Common myeloid progenitor, CD34-positive (primary cell): Measurements from ENCODE around the gene SLC37A4.
"Not testable (repeated sequence)": the region's sequence is repeated elsewhere in the genome, so short reads cannot be mapped to it uniquely, and the experiment has no call there.

ENCODE experiments used
- CTCF ChIA-PET: fragments of 350-600 bp; sonication (Branson Sonifier 250); formaldehyde crosslinking; loops from one replicate; lab custom pipeline; 2021; ENCODE audit warnings: antibody characterized with exemption; lab: Charles Lee
- POLR2A ChIA-PET: fragments of 350-600 bp; sonication (Branson Sonifier 250); formaldehyde crosslinking; loops from one replicate; lab custom pipeline; 2021; ENCODE audit warnings: antibody characterized with exemption; lab: Charles Lee
- DNase-seq, 3 donors: peaks; one replicate each; pipeline versions ENCODE4 v3.0.0 to v3.0.0-alpha.2; 2013
- H3K27ac ChIP-seq, 2 experiments: 1 replicate in 1 of 2; 2 replicates in 1 of 2; pipeline ENCODE4 v1.7.0; 2013; ENCODE audit warnings: inconsistent platforms in 2 of 2, low read length in 2 of 2, mild to moderate bottlenecking in 2 of 2, low read depth in 1 of 2, moderate library complexity in 1 of 2; ENCODE audit not compliant: severe bottlenecking in 2 of 2, insufficient read depth in 1 of 2, poor library complexity in 1 of 2
- H3K27me3 ChIP-seq, 5 experiments: replicated peaks in 2 of 5; 1 replicate in 3 of 5; 2 replicates in 2 of 5; pipeline versions ENCODE4 v1.6.1 to v1.7.0; 2013; ENCODE audit warnings: low read length in 4 of 5, mild to moderate bottlenecking in 2 of 5, moderate library complexity in 2 of 5, inconsistent platforms in 1 of 5; ENCODE audit not compliant: insufficient read depth in 5 of 5, control insufficient read depth in 4 of 5
- H3K36me3 ChIP-seq, 4 experiments: 1 replicate in 2 of 4; 2 replicates in 2 of 4; pipeline versions ENCODE4 v1.6.1 to v1.7.0; 2013; ENCODE audit warnings: low read length in 3 of 4, control low read depth in 1 of 4, mild to moderate bottlenecking in 1 of 4; ENCODE audit not compliant: control insufficient read depth in 4 of 4, insufficient read depth in 4 of 4
- H3K4me1 ChIP-seq, 4 experiments: 1 replicate in 3 of 4; 2 replicates in 1 of 4; pipeline versions ENCODE4 v1.6.1 to v1.7.1; 2013; ENCODE audit warnings: low read length in 3 of 4, mild to moderate bottlenecking in 3 of 4, control low read depth in 1 of 4, inconsistent platforms in 1 of 4, moderate library complexity in 1 of 4; ENCODE audit not compliant: control insufficient read depth in 4 of 4, insufficient read depth in 4 of 4; ENCODE audit errors: control extremely low read depth in 1 of 4
- H3K4me3 ChIP-seq, 7 experiments: 1 replicate in 4 of 7; 2 replicates in 3 of 7; pipeline versions ENCODE4 v1.5.1 to v1.7.0; 2013; ENCODE audit warnings: mild to moderate bottlenecking in 7 of 7, low read length in 6 of 7, moderate library complexity in 6 of 7, inconsistent platforms in 2 of 7, low read depth in 2 of 7, control low read depth in 1 of 7; ENCODE audit not compliant: insufficient read depth in 4 of 7, control insufficient read depth in 1 of 7; ENCODE audit errors: extremely low read depth in 1 of 7
- H3K9me3 ChIP-seq, 5 experiments: 1 replicate in 4 of 5; 2 replicates in 1 of 5; pipeline versions ENCODE4 v1.6.1 to v1.7.1; 2013; ENCODE audit warnings: low read length in 4 of 5, mild to moderate bottlenecking in 2 of 5, inconsistent platforms in 1 of 5, low read depth in 1 of 5, moderate library complexity in 1 of 5; ENCODE audit not compliant: control insufficient read depth in 4 of 5, insufficient read depth in 2 of 5; ENCODE audit errors: control extremely low read depth in 1 of 5
- WGBS: methylation state at CpG from one replicate; pipeline ENCODE4 v1.1.5; 2013; ENCODE audit not compliant: insufficient coverage; 5-methylcytosine and 5-hydroxymethylcytosine counted together

The SLC37A4 gene

GRCh38 chr11:118998388-118998717 is 32.3 kb downstream of the SLC37A4 start:
- 8% methylated on average over 15 of the region's 19 CpGs for WGBS
- peak overlapping the region; percentile 77 to 92 (median 83) for H3K4me3 ChIP-seq
- CTCF ChIA-PET = interaction anchor here (1.0 to 2.4 kb wide), 4 partner anchors 10 to 75 kb away, joined by 3 to 9 read pairs (median 4); no protein-coding TSS in a partner anchor
- H3K9me3 ChIP-seq = no peaks in the 10 kb centered on the region
- H3K4me1 ChIP-seq = peaks cover 4 to 23% (median 21%) of the 10 kb centered on the region in 4 experiments
- peak overlapping the region in 1 of 2 experiments; percentile 71 for H3K27ac ChIP-seq
- no peak for DNase-seq
- H3K36me3 ChIP-seq = peaks cover 0 to 20% (median 11%) of the 10 kb centered on the region in 4 experiments
- no peaks in the 10 kb centered on the region for H3K27me3 ChIP-seq
- POLR2A ChIA-PET = no interaction called here

- CTCF ChIA-PET = interaction anchor here (0.9 to 2.4 kb wide), 8 partner anchors 11 to 104 kb away, joined by 3 to 9 read pairs (median 4); partner anchors contain the start of gene DPAGT1
Observed at GRCh38 chr11:118997627-118998387, 32.9 kb downstream of the SLC37A4 start, which contains the start of gene CENATAC. Gene CENATAC, plus strand, starts transcription at chr11:118998138. Its CDS starts 60 bp downstream, at chr11:118998198.

GRCh38 chr11:118996926-118997626 is 33.6 kb downstream of the SLC37A4 start:
- CTCF ChIA-PET = interaction anchor here (0.9 to 1.7 kb wide), 6 partner anchors 12 to 105 kb away, joined by 3 to 5 read pairs (median 4); partner anchors contain the start of gene DPAGT1
- peaks cover 0 to 14% (median 8%) of the 10 kb centered on the region in 4 experiments for H3K36me3 ChIP-seq
- DNase-seq = peak; percentile 70 to 84 (median 83)
- POLR2A ChIA-PET = interaction anchor here (0.7 kb wide), 1 partner anchor 206 kb away, joined by 3 read pairs; the partner anchor contains the start of gene DDX6
- H3K4me3 ChIP-seq = peak overlapping the region; percentile 77 to 92 (median 83)
- no peaks in the 10 kb centered on the region for H3K9me3 ChIP-seq
- peaks cover 4 to 23% (median 21%) of the 10 kb centered on the region in 4 experiments for H3K4me1 ChIP-seq
- H3K27me3 ChIP-seq = no peaks in the 10 kb centered on the region
- H3K27ac ChIP-seq = peak overlapping the region in 1 of 2 experiments; percentile 71
- 10% methylated on average over 20 of the region's 22 CpGs for WGBS

More at GRCh38 chr11:118997627-118998387, 32.9 kb downstream of the SLC37A4 start, which contains the start of gene CENATAC:
- WGBS = under 1% methylated on average over 52 of the region's 54 CpGs
- POLR2A ChIA-PET = interaction anchor here (0.7 kb wide), 1 partner anchor 207 kb away, joined by 3 read pairs; the partner anchor contains the start of gene DDX6
- H3K27ac ChIP-seq = peak within 1 kb of the TSS in 1 of 2 experiments; percentile 71
- H3K9me3 ChIP-seq = no peaks in the 10 kb centered on the region
- peaks cover 0 to 17% (median 9%) of the 10 kb centered on the region in 4 experiments for H3K36me3 ChIP-seq
- H3K27me3 ChIP-seq = no peaks in the 10 kb centered on the region
- peak; percentile 79 to 84 (median 84) for DNase-seq
- H3K4me1 ChIP-seq = peaks cover 4 to 23% (median 21%) of the 10 kb centered on the region in 4 experiments
- peak within 1 kb of the TSS; percentile 77 to 92 (median 83) for H3K4me3 ChIP-seq

GRCh38 chr11:118991486-118992038 is 39.1 kb downstream of the SLC37A4 start:
- H3K27me3 ChIP-seq, H3K4me3 ChIP-seq, H3K27ac ChIP-seq, H3K4me1 ChIP-seq, DNase-seq, H3K9me3 ChIP-seq, POLR2A ChIA-PET, H3K36me3 ChIP-seq: not testable (repeated sequence)
- CTCF ChIA-PET = interaction anchor here (1.4 kb wide), 1 partner anchor 23 kb away, joined by 4 read pairs; no protein-coding TSS in a partner anchor
- 98% methylated on average over 26 of the region's 44 CpGs for WGBS

GRCh38 chr11:118988280-118988679 is 42.4 kb downstream of the SLC37A4 start:
- DNase-seq = no peak
- Histone ChIP-seq H3K27me3 (no peaks in the 10 kb centered on the region), H3K36me3 (no peaks in the 10 kb centered on the region), H3K27ac (no peak overlapping the region), H3K9me3 (no peaks in the 10 kb centered on the region), H3K4me3 (no peak overlapping the region), H3K4me1 (no peaks in the 10 kb centered on the region)
- POLR2A ChIA-PET = no interaction called here
- 94% methylated on average over 2 of the region's 5 CpGs for WGBS
- CTCF ChIA-PET = no interaction called here

GRCh38 chr11:118984825-118985224 is 45.9 kb downstream of the SLC37A4 start:
- no peaks in the 10 kb centered on the region for H3K9me3 ChIP-seq
- ChIA-PET CTCF (interaction anchor here (1.1 to 2.6 kb wide), 4 partner anchors 9 to 72 kb away, joined by 3 to 8 read pairs (median 4); partner anchors contain the start of genes CENATAC and UPK2), POLR2A (no interaction called here)
- H3K36me3 ChIP-seq = no peaks in the 10 kb centered on the region
- no peak overlapping the region for H3K4me3 ChIP-seq
- no peak for DNase-seq
- H3K27ac ChIP-seq = no peak overlapping the region
- 90% methylated on average over 2 of the region's 2 CpGs for WGBS
- peaks cover 0 to 9% (median 9%) of the 10 kb centered on the region in 4 experiments for H3K4me1 ChIP-seq
- H3K27me3 ChIP-seq = no peaks in the 10 kb centered on the region
